HCT116 (cell line): ENCODE measurements around the gene UCN2. TPM values are rescaled to one million over a fixed set of nuclear protein-coding genes. Genes with fewer than 3 reads are reported as not detected.

ENCODE experiments used
- ATAC-seq: fragments of 200-7000 bp; cut with Tn5 transposase; 2 replicates; pipeline ENCODE4 v1.9.1; 2020; ENCODE audit warnings: mild to moderate bottlenecking, moderate library complexity
- BruUV-seq: library from RNA; stranded (reverse); fragments of 400-500 nt; replicated peaks from 2 replicates; lab custom pipeline; 2021; lab: Mats Ljungman, UMichigan
- CTCF ChIA-PET: fragments of 300-600 bp; sonication (Branson Sonifier 250); formaldehyde crosslinking; loops from one replicate; lab custom pipeline; 2021; ENCODE audit warnings: antibody characterized with exemption; lab: Charles Lee
- POLR2A ChIA-PET: fragments of 300-600, 350-600 bp; sonication (Branson Sonifier 250); formaldehyde crosslinking; loops from one replicate; lab custom pipeline; 2021; ENCODE audit warnings: antibody characterized with exemption; lab: Charles Lee
- RAD21 ChIA-PET, 2 experiments: fragments of 300-600 bp; sonication (Branson Sonifier 250); formaldehyde crosslinking; loops; one replicate each; lab custom pipeline; 2023; ENCODE audit warnings: low total read pairs in 2 of 2; ENCODE audit not compliant: uncharacterized antibody in 2 of 2, unreplicated experiment in 2 of 2, low non-redundant PET in 1 of 2; lab: Charles Lee
- DNase-seq: peaks from one replicate; pipeline ENCODE4 v3.0.0-alpha.2; 2010; ENCODE audit warnings: low read depth, low spot score
- H2AFZ ChIP-seq: fragments of 200-600 bp; shearing (Covaris generic), sonication (generic); 2 replicates; pipeline ENCODE4 v1.6.1; 2017; ENCODE audit warnings: low read depth, mixed run types, mixed read lengths, antibody characterized with exemption, low read length; ENCODE audit not compliant: poor library complexity, severe bottlenecking
- H3K27ac ChIP-seq: 2 replicates; pipeline ENCODE4 v1.5.1; 2012; ENCODE audit warnings: low read depth, low read length
- H3K27me3 ChIP-seq: fragments of 200-600 bp; sonication (generic); 2 replicates; pipeline ENCODE4 v1.6.1; 2016; ENCODE audit warnings: mixed run types, low read length, mixed read lengths; ENCODE audit not compliant: insufficient read depth
- H3K36me3 ChIP-seq, 2 experiments: fragments of 200-500 bp in 1 of 2; fragments of 200-600 bp in 1 of 2; sonication (Bioruptor generic) in 1 of 2; sonication (generic) in 1 of 2; 2 replicates each; pipeline versions ENCODE4 v1.5.1 to v1.6.1; 2014 to 2016; ENCODE audit warnings: low read length in 2 of 2, inconsistent platforms in 1 of 2, mixed read lengths in 1 of 2, mixed run types in 1 of 2; ENCODE audit not compliant: insufficient read depth in 2 of 2, control insufficient read depth in 1 of 2
- H3K4me1 ChIP-seq, 2 experiments: fragments of 200-600 bp in 1 of 2; sonication (generic) in 1 of 2; 2 replicates each; pipeline versions ENCODE4 v1.5.1 to v1.6.1; 2012 to 2017; ENCODE audit warnings: low read length in 2 of 2, inconsistent platforms in 1 of 2, mild to moderate bottlenecking in 1 of 2, mixed read lengths in 1 of 2, mixed run types in 1 of 2, moderate library complexity in 1 of 2; ENCODE audit not compliant: insufficient read depth in 2 of 2, control insufficient read depth in 1 of 2
- H3K4me2 ChIP-seq: fragments of 200-600 bp; sonication (generic); 2 replicates; pipeline ENCODE4 v1.6.1; 2017; ENCODE audit warnings: mixed run types, low read length, mixed read lengths
- H3K4me3 ChIP-seq, 2 experiments: fragments of 200-600 bp in 1 of 2; sonication (generic) in 1 of 2; replicated peaks in 1 of 2; 2 replicates each; pipeline ENCODE4 v1.5.1; 2011 to 2016; ENCODE audit warnings: low read length in 2 of 2, control low read depth in 1 of 2, low read depth in 1 of 2, mild to moderate bottlenecking in 1 of 2, mixed read lengths in 1 of 2, mixed run types in 1 of 2
- H3K79me2 ChIP-seq: fragments of 200-600 bp; sonication (generic); 2 replicates; pipeline ENCODE4 v1.6.1; 2017; ENCODE audit warnings: mild to moderate bottlenecking, mixed run types, low read length, moderate library complexity, mixed read lengths; ENCODE audit not compliant: insufficient read depth
- H3K9ac ChIP-seq: fragments of 200-600 bp; sonication (generic); 2 replicates; pipeline ENCODE4 v1.6.1; 2016; ENCODE audit warnings: low read length, mixed read lengths
- H3K9me2 ChIP-seq: fragments of 200-600 bp; sonication (generic), shearing (Covaris generic); 2 replicates; pipeline ENCODE4 v1.6.1; 2017; ENCODE audit warnings: mixed run types, mild to moderate bottlenecking, moderate library complexity; ENCODE audit not compliant: insufficient read depth
- H3K9me3 ChIP-seq, 2 experiments: fragments of 200-500 bp in 1 of 2; fragments of 200-600 bp in 1 of 2; sonication (Bioruptor generic) in 1 of 2; sonication (generic) in 1 of 2; 2 replicates each; pipeline ENCODE4 v1.6.1; 2014 to 2017; ENCODE audit warnings: low read length in 2 of 2, mixed read lengths in 2 of 2, inconsistent platforms in 1 of 2, low read depth in 1 of 2, mild to moderate bottlenecking in 1 of 2, mixed run types in 1 of 2, moderate library complexity in 1 of 2; ENCODE audit not compliant: control insufficient read depth in 1 of 2, insufficient read depth in 1 of 2
- H4K20me1 ChIP-seq: fragments of 200-600 bp; sonication (generic), shearing (Covaris generic); 2 replicates; pipeline ENCODE4 v1.6.1; 2017; ENCODE audit warnings: mixed run types, mild to moderate bottlenecking, moderate library complexity; ENCODE audit not compliant: insufficient read depth
- FOSL1 ChIP-seq: IDR thresholded peaks from 2 replicates; pipeline ENCODE4 v1.6.1; 2012; ENCODE audit warnings: low read depth
- POLR2A ChIP-seq: IDR thresholded peaks from 2 replicates; pipeline ENCODE4 v1.7.0; 2011; ENCODE audit warnings: borderline replicate concordance; ENCODE audit not compliant: insufficient read depth, insufficient read length; ENCODE audit errors: extremely low read depth
- POLR2AphosphoS5 ChIP-seq: IDR thresholded peaks from 2 replicates; pipeline ENCODE4 v1.6.1; 2011; ENCODE audit warnings: mild to moderate bottlenecking, low read depth, low read length, moderate library complexity
- RAD21 ChIP-seq: IDR thresholded peaks from 2 replicates; pipeline ENCODE4 v1.6.1; 2012; ENCODE audit warnings: low read depth, mild to moderate bottlenecking
- REST ChIP-seq: IDR thresholded peaks from 2 replicates; pipeline ENCODE4 v1.6.1; 2012; ENCODE audit warnings: low read depth
- SRF ChIP-seq: IDR thresholded peaks from 2 replicates; pipeline ENCODE4 v1.6.1; 2012; ENCODE audit warnings: low read depth
- intact Hi-C: fragments of 100-400 bp; cut with micrococcal nuclease; formaldehyde crosslinking; loops from 2 replicates; pipeline ENCODE4 v1.10.0; 2022
- total RNA-seq: library from RNA; stranded (reverse); gene quantifications from one replicate; pipeline ENCODE4 v1.2.1, GENCODE V29; 2021; ENCODE audit not compliant: unreplicated experiment

The UCN2 gene
- total RNA-seq, 1 experiment from 2014 or later = 1.5 TPM

GRCh38 chr3:48555949-48556795, 7.4 kb downstream of the UCN2 start:
- POLR2A ChIA-PET = interaction anchor here (0.6 to 2.6 kb wide), 8 partner anchors 79 to 465 kb away, joined by 3 to 10 read pairs (median 4); partner anchors contain the start of genes ATRIP, NDUFAF3 and SLC26A6
- Histone ChIP-seq H3K4me2 (peak overlapping the region; percentile 98), H3K79me2 (peaks cover 22% of the 10 kb centered on the region; the same call in 1 of the 2 replicates), H3K9me3 (no peaks in the 10 kb centered on the region), H3K27ac (peak overlapping the region; percentile 61), H3K4me1 (peaks cover 22 to 59% of the 10 kb centered on the region in 2 experiments), H3K27me3 (no peaks in the 10 kb centered on the region), H3K36me3 (peaks cover 2 to 4% of the 10 kb centered on the region in 2 experiments; a peak in 1 of 4 replicates), H3K9me2 (no peaks in the 10 kb centered on the region), H3K4me3 (peak overlapping the region; percentile 68 to 82), H3K9ac (peak overlapping the region; percentile 70), H4K20me1 (no peaks in the 10 kb centered on the region), H2AFZ (no peak overlapping the region)
- DNase-seq (no peak), ATAC-seq (0 out of 2 replicates have a peak, but pooled peaks have one; percentile 6)
- CTCF ChIA-PET = interaction anchor here (0.8 to 3.5 kb wide), 9 partner anchors 10 to 315 kb away, joined by 3 to 29 read pairs (median 4); partner anchors contain the start of genes SLC26A6 and ZNF589
- intact Hi-C loops = loop anchor here (2.0 to 10.0 kb wide), 3 partner anchors 51 to 109 kb away; partner anchors contain the start of genes CELSR3, SLC26A6 and UQCRC1
- RAD21 ChIA-PET = interaction anchor here (0.6 to 1.2 kb wide), 4 partner anchors 83 to 361 kb away, joined by 3 to 4 read pairs (median 4); partner anchors contain the start of gene CCDC51 (in 1 of the 2)
- TF ChIP-seq POLR2AphosphoS5 (peak; percentile 49; the same call in 1 of the 2 replicates), FOSL1 (no peak), RAD21 (no peak), SRF (no peak), POLR2A (peak; percentile 8), REST (no peak)
- BruUV-seq = TSS peak; percentile 57
